ENCODE results near the gene PIGC. TPM values are rescaled to one million over a fixed set of nuclear protein-coding genes. Genes with fewer than 3 reads are reported as not detected.

PIGC gene
- total RNA-seq, 1 experiment from 2014 or later: 17.5 TPM

DNA sequence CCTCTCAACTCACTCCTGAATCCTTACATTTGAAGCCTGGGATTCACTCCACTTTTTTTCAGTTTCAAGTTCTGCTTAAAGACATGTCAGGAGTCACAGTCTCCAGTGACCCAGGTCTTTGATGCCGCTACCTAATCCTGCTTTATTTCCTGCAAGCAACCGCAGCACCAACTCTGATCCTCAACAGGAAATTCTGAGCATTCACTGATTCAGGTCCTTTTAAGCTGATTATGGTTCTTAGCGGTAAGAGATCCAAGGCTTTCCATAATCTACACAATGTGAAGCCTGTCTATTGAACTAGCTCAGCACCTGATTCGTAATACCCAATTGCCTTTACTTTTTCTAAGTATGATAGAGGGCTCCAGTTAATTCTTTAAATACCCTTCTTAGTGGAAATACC lies 43.7 kb upstream of the PIGC start:
- H3K4me1 ChIP-seq (ENCODE audit: insufficient read depth, low read length): no peaks in the 10 kb centered on the region
- H4K20me1 ChIP-seq (ENCODE audit: control insufficient read depth, insufficient read depth, insufficient read length): no peaks in the 10 kb centered on the region
- no peak overlapping the region for H2AK5ac ChIP-seq (ENCODE audit: insufficient read length, low read length)
- no peak overlapping the region for H2BK12ac ChIP-seq (ENCODE audit: insufficient read length, low read depth, low read length)
- WGBS (ENCODE audit: extremely low coverage, insufficient read length, low lambda C conversion rate): no CpG with 5 or more reads among the region's 4 CpGs
- H3K23me2 ChIP-seq (ENCODE audit: insufficient read length, low read depth, low read length, poor library complexity, severe bottlenecking): no peaks in the 10 kb centered on the region
- no peak overlapping the region for H3T11ph ChIP-seq (ENCODE audit: low read length)
- no peaks in the 10 kb centered on the region for H3K27me3 ChIP-seq (ENCODE audit: insufficient read depth, low read length)
- no peaks in the 10 kb centered on the region for H3K9me3 ChIP-seq (ENCODE audit: control insufficient read depth, low read depth, low read length)
- no peaks in the 10 kb centered on the region; the same call in 1 of the 2 replicates for H3K27me3 Mint-ChIP-seq (ENCODE audit: low read depth)
- no peak overlapping the region for H4K8ac ChIP-seq (replicated peaks; ENCODE audit: insufficient read length, low read depth, low read length)
- H3K18ac ChIP-seq (ENCODE audit: insufficient read length, low read depth, low read length): no peak overlapping the region
- no peak overlapping the region for H3K23ac ChIP-seq (ENCODE audit: insufficient read length, low read depth, low read length)
- TF ChIP-seq, protein P1, sequence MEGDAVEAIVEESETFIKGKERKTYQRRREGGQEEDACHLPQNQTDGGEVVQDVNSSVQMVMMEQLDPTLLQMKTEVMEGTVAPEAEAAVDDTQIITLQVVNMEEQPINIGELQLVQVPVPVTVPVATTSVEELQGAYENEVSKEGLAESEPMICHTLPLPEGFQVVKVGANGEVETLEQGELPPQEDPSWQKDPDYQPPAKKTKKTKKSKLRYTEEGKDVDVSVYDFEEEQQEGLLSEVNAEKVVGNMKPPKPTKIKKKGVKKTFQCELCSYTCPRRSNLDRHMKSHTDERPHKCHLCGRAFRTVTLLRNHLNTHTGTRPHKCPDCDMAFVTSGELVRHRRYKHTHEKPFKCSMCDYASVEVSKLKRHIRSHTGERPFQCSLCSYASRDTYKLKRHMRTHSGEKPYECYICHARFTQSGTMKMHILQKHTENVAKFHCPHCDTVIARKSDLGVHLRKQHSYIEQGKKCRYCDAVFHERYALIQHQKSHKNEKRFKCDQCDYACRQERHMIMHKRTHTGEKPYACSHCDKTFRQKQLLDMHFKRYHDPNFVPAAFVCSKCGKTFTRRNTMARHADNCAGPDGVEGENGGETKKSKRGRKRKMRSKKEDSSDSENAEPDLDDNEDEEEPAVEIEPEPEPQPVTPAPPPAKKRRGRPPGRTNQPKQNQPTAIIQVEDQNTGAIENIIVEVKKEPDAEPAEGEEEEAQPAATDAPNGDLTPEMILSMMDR (conservative IDR thresholded peaks at IDR 0.05): no peak
- H2BK20ac ChIP-seq (ENCODE audit: low read depth, low read length, poor library complexity, severe bottlenecking): no peak overlapping the region
- H3K4me2 ChIP-seq (ENCODE audit: insufficient read depth, insufficient read length, low read length): no peak overlapping the region
- no peak overlapping the region for H3K4me3 Mint-ChIP-seq
- no peaks in the 10 kb centered on the region for H3K79me2 ChIP-seq (ENCODE audit: insufficient read depth, low read length)
- no peaks in the 10 kb centered on the region; a peak in 2 of 4 replicates for H3K4me1 Mint-ChIP-seq
- no peak overlapping the region for H2BK15ac ChIP-seq (ENCODE audit: low read depth, low read length)
- H3K36me3 Mint-ChIP-seq (ENCODE audit: insufficient read depth in 1 of 3, low read depth in 3 of 3): no peaks in the 10 kb centered on the region
- H3K4ac ChIP-seq (ENCODE audit: low read depth, low read length): no peak overlapping the region
- no peaks in the 10 kb centered on the region for H3K79me1 ChIP-seq (ENCODE audit: insufficient read depth, low read depth, low read length, poor library complexity, severe bottlenecking)
- H2BK120ac ChIP-seq (ENCODE audit: low read depth, low read length, poor library complexity, severe bottlenecking): no peak overlapping the region
- DNase-seq: no peak
- no peaks in the 10 kb centered on the region for H3K9me3 Mint-ChIP-seq
- no peak overlapping the region for H3K27ac Mint-ChIP-seq
- no peak overlapping the region for H4K5ac ChIP-seq (ENCODE audit: insufficient read length, low read depth, low read length)
- H4K91ac ChIP-seq (ENCODE audit: insufficient read length, low read depth, low read length): no peak overlapping the region
- H3K14ac ChIP-seq (ENCODE audit: insufficient read depth, low read length): no peak overlapping the region
- no peak overlapping the region for H2BK5ac ChIP-seq (ENCODE audit: insufficient read length, low read length)
- H3K27ac ChIP-seq (ENCODE audit: insufficient read length, low read depth, low read length): no peak overlapping the region
- H2AFZ ChIP-seq (ENCODE audit: low read length): peak overlapping the region; percentile 22
- no peak overlapping the region for H3K9ac ChIP-seq (ENCODE audit: extremely low read depth, insufficient read length, low read length)
- H3K56ac ChIP-seq (ENCODE audit: insufficient read length, low read depth, low read length): no peak overlapping the region

All from H9 (cell line).